Thyroid gland (tissue), 4 donors: ENCODE results near the gene MRPS10. TPM values are rescaled to one million over a fixed set of nuclear protein-coding genes. Genes with fewer than 3 reads are reported as not detected.

Experiments
- DNase-seq, 2 donors: peaks; one replicate each; pipeline ENCODE4 v3.0.0-alpha.2; 2019
- H3K27ac ChIP-seq, 3 donors: fragments of 200-600 bp; sonication (generic); 1 replicate in 2 of 3; 2 replicates in 1 of 3; pipeline ENCODE4 v1.5.1; 2016 to 2019; ENCODE audit warnings: mild to moderate bottlenecking in 1 of 3, moderate library complexity in 1 of 3
- H3K27me3 ChIP-seq: fragments of 200-600 bp; sonication (generic); one replicate; pipeline ENCODE4 v1.5.1; 2019
- H3K36me3 ChIP-seq, 2 donors: fragments of 200-600 bp; sonication (generic); one replicate each; pipeline ENCODE4 v1.5.1; 2016 to 2019
- H3K4me1 ChIP-seq, 2 donors: fragments of 200-600 bp; sonication (generic); one replicate each; pipeline ENCODE4 v1.5.1; 2017 to 2019
- H3K4me3 ChIP-seq, 3 donors: fragments of 200-600 bp; sonication (generic); replicated peaks in 1 of 3; 1 replicate in 2 of 3; 2 replicates in 1 of 3; pipeline ENCODE4 v1.5.1; 2016; ENCODE audit warnings: mild to moderate bottlenecking in 1 of 3
- H3K9me3 ChIP-seq: fragments of 200-600 bp; sonication (generic); one replicate; pipeline ENCODE4 v1.5.1; 2017
- CTCF ChIP-seq, 6 experiments: fragments of 200-600 bp in 3 of 6; fragments of 450-650 bp in 3 of 6; sonication (generic) in 3 of 6; IDR thresholded peaks; one replicate each; pipeline ENCODE4 v1.5.1; 2016 to 2019; ENCODE audit warnings: antibody characterized with exemption in 6 of 6, mild to moderate bottlenecking in 2 of 6, inconsistent platforms in 1 of 6, moderate library complexity in 1 of 6
- POLR2A ChIP-seq, 2 donors: fragments of 450-650 bp; IDR thresholded peaks; one replicate each; pipeline ENCODE4 v1.6.1; 2017; ENCODE audit warnings: antibody characterized with exemption in 2 of 2, mild to moderate bottlenecking in 2 of 2, moderate library complexity in 1 of 2
- WGBS, 2 donors: methylation state at CpG; one replicate each; pipeline ENCODE4 v1.1.5; 2017; 5-methylcytosine and 5-hydroxymethylcytosine counted together
- intact Hi-C: fragments of 100-400 bp; cut with DNase I; formaldehyde crosslinking; loops from one replicate; pipeline ENCODE4 v1.15.1; 2023
- total RNA-seq, 4 donors: library from RNA; depleted of rRNA; stranded (reverse); fragments of >200 nt; gene quantifications; one replicate each; pipeline ENCODE4 v1.2.3, GENCODE V29; 2016

The MRPS10 gene
- total RNA-seq, 4 donors from 2014 or later, result 35.2 to 42.5 (median 36.9) TPM

- Histone ChIP-seq H3K36me3 (no peaks in the 10 kb centered on the region), H3K27ac (no peak overlapping the region)
- 89% methylated on average over 3 of the region's 3 CpGs for WGBS, 2 donors
These were observed 40.0 kb upstream of the MRPS10 start for GRCh38 chr6:42257614-42258013.

DNA sequence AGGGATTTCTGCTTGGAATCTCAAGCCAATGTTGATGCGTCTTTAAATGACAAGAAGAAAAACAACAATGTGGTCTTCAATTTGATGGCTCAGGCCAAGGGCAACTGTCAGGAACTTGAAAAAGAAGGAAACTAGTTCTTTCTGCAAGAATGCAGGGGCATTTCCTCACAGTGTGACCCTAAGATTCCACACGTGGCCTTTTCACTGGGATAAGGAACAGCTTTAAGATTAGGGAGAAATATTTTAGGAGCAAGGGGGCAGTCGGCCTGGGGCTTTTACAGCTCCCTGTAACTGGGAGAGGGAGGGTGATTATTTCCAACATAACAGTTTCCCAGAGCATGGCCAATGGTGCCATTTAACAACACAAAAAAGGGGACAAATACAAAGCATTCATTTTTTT is 39.4 kb upstream of the MRPS10 start:
- Histone ChIP-seq H3K4me3 (no peak overlapping the region), H3K36me3 (no peaks in the 10 kb centered on the region), H3K4me1 (peaks cover 4 to 19% of the 10 kb centered on the region in 2 donors), H3K27me3 (no peaks in the 10 kb centered on the region), H3K27ac (no peak overlapping the region), H3K9me3 (no peaks in the 10 kb centered on the region)
- 77 to 79% methylated on average over 3 of the region's 3 CpGs for WGBS, 2 donors
- DNase-seq, result no peak
- intact Hi-C loops, result no loop called here
- TF ChIP-seq POLR2A (IDR thresholded peaks at IDR 0.05), result no peak
- no peak for TF ChIP-seq CTCF (IDR thresholded peaks at IDR 0.05)

More at GRCh38 chr6:42257614-42258013, 40.0 kb upstream of the MRPS10 start:
- H3K4me1 ChIP-seq, result peaks cover 0 to 13% of the 10 kb centered on the region in 2 donors
- H3K9me3 ChIP-seq, result no peaks in the 10 kb centered on the region
- TF ChIP-seq POLR2A (IDR thresholded peaks at IDR 0.05) (no peak), CTCF (IDR thresholded peaks at IDR 0.05) (no peak)
- intact Hi-C loops, result no loop called here
- H3K27me3 ChIP-seq, result no peaks in the 10 kb centered on the region
- DNase-seq, result no peak
- no peak overlapping the region for H3K4me3 ChIP-seq

DNA sequence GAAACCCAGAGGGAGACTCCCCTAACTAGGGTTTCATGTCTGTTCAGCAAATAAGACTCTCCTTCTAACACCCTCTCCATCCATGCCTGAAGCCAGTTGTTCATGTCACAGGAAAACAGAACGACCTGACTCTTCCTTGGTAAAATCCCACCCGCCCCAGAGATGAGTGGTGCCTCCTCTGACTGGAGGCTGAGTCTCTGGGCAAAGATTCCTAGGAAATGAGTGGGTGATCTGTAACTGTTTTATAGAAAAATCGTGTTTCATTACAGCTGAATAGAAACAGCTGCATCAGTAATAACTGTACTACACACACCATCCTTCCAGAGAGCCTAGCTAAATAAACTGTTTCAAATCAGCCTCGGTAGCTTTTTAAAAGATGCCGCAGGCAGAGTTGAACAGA is 37.4 kb upstream of the MRPS10 start:
- H3K4me3 ChIP-seq, result no peak overlapping the region
- H3K9me3 ChIP-seq, result no peaks in the 10 kb centered on the region
- H3K36me3 ChIP-seq, result no peaks in the 10 kb centered on the region
- no peaks in the 10 kb centered on the region for H3K27me3 ChIP-seq
- peaks cover 11 to 18% of the 10 kb centered on the region in 2 donors for H3K4me1 ChIP-seq
- intact Hi-C loops, result no loop called here
- no peak overlapping the region for H3K27ac ChIP-seq
- no peak for DNase-seq
- TF ChIP-seq CTCF (IDR thresholded peaks at IDR 0.05), result no peak
- no peak for TF ChIP-seq POLR2A (IDR thresholded peaks at IDR 0.05)
- WGBS, 2 donors, result 83 to 85% methylated on average over 5 of the region's 5 CpGs

GRCh38 chr6:42254505-42254904 is 36.8 kb upstream of the MRPS10 start:
- no peak overlapping the region for H3K27ac ChIP-seq
- no peak overlapping the region for H3K4me3 ChIP-seq
- DNase-seq, result no peak
- peaks cover 11 to 18% of the 10 kb centered on the region in 2 donors for H3K4me1 ChIP-seq
- intact Hi-C loops, result no loop called here
- H3K9me3 ChIP-seq, result no peaks in the 10 kb centered on the region
- H3K27me3 ChIP-seq, result no peaks in the 10 kb centered on the region
- 86 to 89% methylated on average over 9 of the region's 9 CpGs for WGBS, 2 donors
- no peak for TF ChIP-seq POLR2A (IDR thresholded peaks at IDR 0.05)
- no peak for TF ChIP-seq CTCF (IDR thresholded peaks at IDR 0.05)
- no peaks in the 10 kb centered on the region for H3K36me3 ChIP-seq

DNA sequence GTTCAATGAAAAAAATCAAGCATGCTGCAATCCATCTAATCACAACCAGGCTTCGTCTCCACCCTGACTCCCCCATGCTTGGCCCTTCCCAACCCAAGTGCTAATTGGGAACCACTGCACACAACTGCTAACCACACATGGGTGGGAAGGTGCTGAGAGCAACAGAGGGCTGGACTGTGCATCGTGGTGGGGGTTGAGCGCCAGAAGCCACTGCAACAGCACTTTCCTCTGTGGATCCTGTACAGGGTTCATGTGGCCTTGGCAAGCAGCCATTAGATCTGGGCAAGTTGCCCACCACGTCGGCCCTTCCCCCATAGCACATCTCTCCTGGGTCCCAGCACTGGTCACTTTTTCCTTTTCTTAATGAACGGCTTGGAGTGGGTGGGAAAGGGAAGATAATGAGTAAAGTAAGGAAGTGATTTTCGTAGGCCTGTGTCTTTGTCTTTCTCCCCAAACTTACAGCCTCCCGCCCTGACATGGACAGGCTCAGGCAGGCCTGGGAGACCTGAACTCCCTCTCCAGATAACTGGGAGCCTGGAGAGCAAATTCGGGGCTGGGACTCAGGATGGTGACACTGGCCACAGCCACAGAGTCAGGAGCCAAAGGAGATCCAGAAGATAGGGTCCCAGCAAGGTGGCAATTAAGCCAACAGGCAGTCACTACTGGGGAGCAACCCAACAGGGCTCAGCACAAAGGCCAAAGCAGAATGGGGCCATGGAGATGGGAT is 34.4 kb upstream of the MRPS10 start:
- peak overlapping the region; percentile 6 to 69 (median 66) for H3K27ac ChIP-seq
- no peaks in the 10 kb centered on the region for H3K27me3 ChIP-seq
- no peaks in the 10 kb centered on the region for H3K36me3 ChIP-seq
- peak; percentile 77 to 81 for DNase-seq
- H3K9me3 ChIP-seq, result no peaks in the 10 kb centered on the region
- no peak for TF ChIP-seq CTCF (IDR thresholded peaks at IDR 0.05)
- TF ChIP-seq POLR2A (IDR thresholded peaks at IDR 0.05), result no peak
- 12 to 15% methylated on average over 8 to 9 of the region's 9 CpGs for WGBS, 2 donors
- H3K4me3 ChIP-seq, result no peak overlapping the region
- peaks cover 11 to 18% of the 10 kb centered on the region in 2 donors for H3K4me1 ChIP-seq
- intact Hi-C loops, result no loop called here
